Endothelial cell of umbilical vein (primary cell): ENCODE results near the gene CHI3L1. TPM values are rescaled to one million over a fixed set of nuclear protein-coding genes. Genes with fewer than 3 reads are reported as not detected.

Experiments
- BruUV-seq: library from RNA; stranded (reverse); fragments of 400-500 nt; replicated peaks from 2 replicates; lab custom pipeline; 2021; lab: Mats Ljungman, UMichigan
- CTCF ChIA-PET: fragments of 300-600, 350-600 bp; sonication (Branson Sonifier 250); formaldehyde crosslinking; loops from one replicate; lab custom pipeline; 2021; ENCODE audit warnings: antibody characterized with exemption, inconsistent platforms; lab: Charles Lee
- POLR2A ChIA-PET: fragments of 300-600, 350-600 bp; sonication (Branson Sonifier 250); formaldehyde crosslinking; loops from one replicate; lab custom pipeline; 2021; ENCODE audit warnings: antibody characterized with exemption, inconsistent platforms; lab: Charles Lee
- DNase-seq: peaks from one replicate; pipeline ENCODE4 v3.0.0-alpha.2; 2011; ENCODE audit warnings: low read depth, low spot score
- FAIRE-seq: peaks from 2 replicates; lab custom pipeline; 2011; peaks lifted over from hg19 to GRCh38; lab: Jason Lieb, UNC
- H2AFZ ChIP-seq: 2 replicates; pipeline ENCODE4 v1.6.0; 2012; ENCODE audit warnings: low read depth, low read length, control low read depth, inconsistent platforms
- H3K27ac ChIP-seq: 2 replicates; pipeline ENCODE4 v1.5.1; 2011; ENCODE audit warnings: low read depth, mild to moderate bottlenecking, control low read depth, low read length, moderate library complexity; ENCODE audit not compliant: insufficient read depth
- H3K27me3 ChIP-seq, 2 experiments: 2 replicates each; pipeline versions ENCODE4 v1.6.0 to v1.6.1; 2011; ENCODE audit warnings: low read length in 2 of 2, mixed read lengths in 1 of 2; ENCODE audit not compliant: control insufficient read depth in 2 of 2, insufficient read depth in 2 of 2
- H3K36me3 ChIP-seq, 2 experiments: 2 replicates in 1 of 2; 3 replicates in 1 of 2; pipeline ENCODE4 v1.5.1; 2011; ENCODE audit warnings: low read length in 2 of 2, mild to moderate bottlenecking in 1 of 2, moderate library complexity in 1 of 2; ENCODE audit not compliant: control insufficient read depth in 2 of 2, insufficient read depth in 2 of 2; ENCODE audit errors: extremely low read depth in 1 of 2
- H3K4me1 ChIP-seq: 3 replicates; pipeline ENCODE4 v1.5.1; 2011; ENCODE audit warnings: mild to moderate bottlenecking, low read length; ENCODE audit not compliant: control insufficient read depth, insufficient read depth; ENCODE audit errors: extremely low read depth
- H3K4me2 ChIP-seq: 2 replicates; pipeline ENCODE4 v1.6.1; 2011; ENCODE audit warnings: low read length, control low read depth, mixed read lengths; ENCODE audit not compliant: insufficient read depth
- H3K4me3 ChIP-seq, 3 experiments: fragments of 200-600 bp in 1 of 3; sonication (generic), shearing (Covaris generic) in 1 of 3; replicated peaks in 1 of 3; 2 replicates each; pipeline ENCODE4 v1.5.1; 2011 to 2016; ENCODE audit warnings: control low read depth in 3 of 3, low read length in 3 of 3, mild to moderate bottlenecking in 2 of 3, inconsistent platforms in 1 of 3, low read depth in 1 of 3, moderate library complexity in 1 of 3; ENCODE audit not compliant: insufficient read depth in 1 of 3
- H3K79me2 ChIP-seq: 2 replicates; pipeline ENCODE4 v1.6.0; 2012; ENCODE audit warnings: low read length, inconsistent platforms; ENCODE audit not compliant: control insufficient read depth, insufficient read depth
- H3K9ac ChIP-seq: replicated peaks from 2 replicates; pipeline ENCODE3; 2011; ENCODE audit warnings: low read length, control low read depth; ENCODE audit not compliant: insufficient read depth; ENCODE audit errors: extremely low read depth
- H3K9me1 ChIP-seq: replicated peaks from 3 replicates; pipeline ENCODE4 v1.6.0; 2011; ENCODE audit warnings: mild to moderate bottlenecking, low read length; ENCODE audit not compliant: control insufficient read depth, insufficient read depth; ENCODE audit errors: extremely low read depth
- H3K9me3 ChIP-seq: replicated peaks from 2 replicates; pipeline ENCODE4 v1.5.1; 2012; ENCODE audit warnings: low read length, inconsistent platforms; ENCODE audit not compliant: control insufficient read depth, insufficient read depth
- H4K20me1 ChIP-seq: replicated peaks from 2 replicates; pipeline ENCODE3; 2011; ENCODE audit warnings: mild to moderate bottlenecking, low read length; ENCODE audit not compliant: control insufficient read depth, insufficient read depth; ENCODE audit errors: extremely low read depth
- EZH2 ChIP-seq: IDR thresholded peaks from 2 replicates; pipeline ENCODE4 v1.6.1; 2012; ENCODE audit warnings: borderline replicate concordance, low read depth, mild to moderate bottlenecking, moderate library complexity, low read length, inconsistent platforms; ENCODE audit not compliant: severe bottlenecking
- FOS ChIP-seq: IDR thresholded peaks from 2 replicates; pipeline ENCODE4 v1.6.1; 2011; ENCODE audit warnings: mild to moderate bottlenecking, low read length, moderate library complexity, borderline replicate concordance; ENCODE audit not compliant: insufficient read depth
- GATA2 ChIP-seq: IDR thresholded peaks from 2 replicates; pipeline ENCODE4 v1.7.0; 2011; ENCODE audit warnings: low read depth, mild to moderate bottlenecking, moderate library complexity, mixed read lengths, low read length; ENCODE audit not compliant: insufficient read length, insufficient read depth
- JUN ChIP-seq: IDR thresholded peaks from 2 replicates; pipeline ENCODE4 v1.6.1; 2011; ENCODE audit warnings: borderline replicate concordance, low read depth; ENCODE audit not compliant: insufficient read length, insufficient read depth
- MYC ChIP-seq: IDR thresholded peaks from one replicate; pipeline ENCODE4 v1.6.1; 2011; ENCODE audit warnings: mild to moderate bottlenecking, low read depth, low read length
- POLR2A ChIP-seq: IDR thresholded peaks from 2 replicates; pipeline ENCODE4 v1.6.1; 2012; ENCODE audit warnings: low read depth, mild to moderate bottlenecking, control low read depth, low read length
- POLR2AphosphoS5 ChIP-seq: IDR thresholded peaks from 2 replicates; pipeline ENCODE4 v1.6.1; 2012; ENCODE audit warnings: low read depth, mild to moderate bottlenecking, control low read depth, low read length, moderate library complexity; ENCODE audit not compliant: insufficient read depth
- dilution Hi-C: fragments of 300-500 bp; cut with MboI; formaldehyde crosslinking; loops from one replicate; pipeline ENCODE4 v1.15.0; 2019; ENCODE audit warnings: low sequenced_read_pairs; ENCODE audit not compliant: extremely low pct_ligation_motif_present
- intact Hi-C: fragments of 100-400 bp; cut with micrococcal nuclease; formaldehyde crosslinking; loops from one replicate; pipeline ENCODE4 v1.10.0; 2022
- polyA plus RNA-seq, 4 experiments: library from polyadenylated mRNA; depleted of rRNA in 3 of 4; stranded (reverse) in 3 of 4; unstranded in 1 of 4; fragments of >200 nt; gene quantifications; 2 replicates each; pipeline versions ENCODE4 v1.2.1 to v1.2.3, GENCODE V29; 2011 to 2012; ENCODE audit warnings: missing spikeins in 1 of 4
- total RNA-seq: library from RNA; stranded (reverse); gene quantifications from 2 replicates; pipeline ENCODE4 v1.2.3, GENCODE V29; 2021
- TF ChIP-seq, protein P1 (sequence below): IDR thresholded peaks from 2 replicates; pipeline ENCODE4 v1.6.1; 2011; ENCODE audit not compliant: insufficient read depth, insufficient read length
- TF ChIP-seq, protein P2 (sequence below), 2 donors: IDR thresholded peaks; 1 replicate in 1 of 2; 2 replicates in 1 of 2; pipeline ENCODE4 v1.5.1; 2011; ENCODE audit warnings: low read length in 2 of 2, mild to moderate bottlenecking in 2 of 2, moderate library complexity in 2 of 2, control low read depth in 1 of 2, inconsistent platforms in 1 of 2, low read depth in 1 of 2; ENCODE audit not compliant: insufficient read depth in 1 of 2; ENCODE audit errors: extremely low read depth in 1 of 2

The CHI3L1 gene
- total and polyA plus RNA-seq, 2 donors (not counting 3 experiments of a cell fraction or from before 2014, with no cell fraction given), result not detected

DNA sequence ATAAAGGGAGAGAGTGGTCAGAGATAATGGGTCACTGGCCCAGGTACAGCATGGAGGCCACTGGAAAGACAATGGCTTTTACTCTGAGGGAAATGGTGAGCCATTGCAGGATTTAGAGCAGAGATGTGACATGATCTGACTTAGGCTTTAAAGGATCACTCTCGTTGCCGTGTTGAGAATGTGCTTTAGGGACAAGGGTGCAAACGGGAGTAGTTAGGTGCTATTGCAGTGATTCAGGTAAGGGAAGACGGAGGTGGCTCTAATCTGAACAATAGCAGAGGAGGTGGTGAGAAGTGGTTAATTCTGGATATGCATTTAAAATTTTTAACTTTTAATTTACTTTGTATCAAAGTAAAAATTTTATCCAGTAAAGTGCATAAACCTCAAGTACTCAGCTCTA lies 49.2 kb downstream of the CHI3L1 start:
- H3K9me3 ChIP-seq, result no peaks in the 10 kb centered on the region
- no peak for TF ChIP-seq FOS
- TF ChIP-seq, protein P1, sequence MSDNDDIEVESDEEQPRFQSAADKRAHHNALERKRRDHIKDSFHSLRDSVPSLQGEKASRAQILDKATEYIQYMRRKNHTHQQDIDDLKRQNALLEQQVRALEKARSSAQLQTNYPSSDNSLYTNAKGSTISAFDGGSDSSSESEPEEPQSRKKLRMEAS, result no peak
- TF ChIP-seq EZH2, result no peak
- no peak for TF ChIP-seq GATA2
- TF ChIP-seq POLR2AphosphoS5, result no peak
- TF ChIP-seq POLR2A, result no peak
- TF ChIP-seq, protein P2, sequence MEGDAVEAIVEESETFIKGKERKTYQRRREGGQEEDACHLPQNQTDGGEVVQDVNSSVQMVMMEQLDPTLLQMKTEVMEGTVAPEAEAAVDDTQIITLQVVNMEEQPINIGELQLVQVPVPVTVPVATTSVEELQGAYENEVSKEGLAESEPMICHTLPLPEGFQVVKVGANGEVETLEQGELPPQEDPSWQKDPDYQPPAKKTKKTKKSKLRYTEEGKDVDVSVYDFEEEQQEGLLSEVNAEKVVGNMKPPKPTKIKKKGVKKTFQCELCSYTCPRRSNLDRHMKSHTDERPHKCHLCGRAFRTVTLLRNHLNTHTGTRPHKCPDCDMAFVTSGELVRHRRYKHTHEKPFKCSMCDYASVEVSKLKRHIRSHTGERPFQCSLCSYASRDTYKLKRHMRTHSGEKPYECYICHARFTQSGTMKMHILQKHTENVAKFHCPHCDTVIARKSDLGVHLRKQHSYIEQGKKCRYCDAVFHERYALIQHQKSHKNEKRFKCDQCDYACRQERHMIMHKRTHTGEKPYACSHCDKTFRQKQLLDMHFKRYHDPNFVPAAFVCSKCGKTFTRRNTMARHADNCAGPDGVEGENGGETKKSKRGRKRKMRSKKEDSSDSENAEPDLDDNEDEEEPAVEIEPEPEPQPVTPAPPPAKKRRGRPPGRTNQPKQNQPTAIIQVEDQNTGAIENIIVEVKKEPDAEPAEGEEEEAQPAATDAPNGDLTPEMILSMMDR (IDR thresholded peaks at IDR 0.05; ENCODE audit: extremely low read depth in 1 of 2, insufficient read depth in 1 of 2, low read depth in 1 of 2, low read length in 2 of 2), result no peak
- no peak for TF ChIP-seq JUN
- TF ChIP-seq MYC, result no peak
- no peaks in the 10 kb centered on the region for H4K20me1 ChIP-seq
- H3K4me3 ChIP-seq, result no peak overlapping the region
- H2AFZ ChIP-seq, result no peak overlapping the region
- H3K27ac ChIP-seq, result no peak overlapping the region
- H3K4me2 ChIP-seq, result no peak overlapping the region
- H3K4me1 ChIP-seq, result no peaks in the 10 kb centered on the region
- intact Hi-C loops, result no loop called here
- dilution Hi-C loops, result no loop called here
- H3K9me1 ChIP-seq, result no peaks in the 10 kb centered on the region
- no peaks in the 10 kb centered on the region for H3K79me2 ChIP-seq
- no peak for DNase-seq
- no TSS peak for BruUV-seq
- no peak overlapping the region for H3K9ac ChIP-seq
- POLR2A ChIA-PET, result no interaction called here
- FAIRE-seq, result no peak
- peaks cover 10 to 13% of the 10 kb centered on the region in 2 experiments for H3K27me3 ChIP-seq
- no peaks in the 10 kb centered on the region for H3K36me3 ChIP-seq
- CTCF ChIA-PET, result interaction anchor here (0.9 kb wide), 1 partner anchor 9 kb away, joined by 3 read pairs; no protein-coding TSS in a partner anchor
